Measurements from ENCODE around the gene JMJD1C. TPM values are rescaled to one million over a fixed set of nuclear protein-coding genes. Genes with fewer than 3 reads are reported as not detected.

Gene JMJD1C
- total RNA-seq, 1 donor from 2014 or later, result 65.0 TPM

- intact Hi-C loops (cut with DNase I), result no loop called here
These were observed 243.8 kb downstream of the JMJD1C start for GRCh38 chr10:63221950-63222349.

GRCh38 chr10:63219749-63220148 lies 246.0 kb downstream of the JMJD1C start:
- no peak overlapping the region for H3K27ac ChIP-seq
- no peaks in the 10 kb centered on the region for H3K9me3 ChIP-seq
- H3K4me3 ChIP-seq, result no peak overlapping the region
- H3K4me1 ChIP-seq, result no peaks in the 10 kb centered on the region
- intact Hi-C loops (cut with DNase I), result loop anchor here (5.0 kb wide), 4 partner anchors 48 to 503 kb away; partner anchors contain the start of gene JMJD1C
- H3K27me3 ChIP-seq, result no peaks in the 10 kb centered on the region
- peaks cover 0 to 6% of the 10 kb centered on the region in 2 donors for H3K36me3 ChIP-seq
- no peak for TF ChIP-seq CTCF (IDR thresholded peaks at IDR 0.05)
- DNase-seq (ENCODE audit: low spot score in 2 of 2), result no peak

More at GRCh38 chr10:63221950-63222349, 243.8 kb downstream of the JMJD1C start:
- Histone ChIP-seq H3K27me3 (no peaks in the 10 kb centered on the region), H3K4me1 (no peaks in the 10 kb centered on the region), H3K36me3 (no peaks in the 10 kb centered on the region), H3K27ac (no peak overlapping the region), H3K4me3 (no peak overlapping the region), H3K9me3 (no peaks in the 10 kb centered on the region)
- DNase-seq (ENCODE audit: low spot score in 2 of 2), result no peak
- no peak for TF ChIP-seq CTCF (IDR thresholded peaks at IDR 0.05)

- DNase-seq (ENCODE audit: low spot score in 2 of 2), result no peak
- no peaks in the 10 kb centered on the region for H3K9me3 ChIP-seq
- no peak overlapping the region for H3K27ac ChIP-seq
- intact Hi-C loops (cut with DNase I), result loop anchor here (5.0 kb wide), 4 partner anchors 50 to 505 kb away; partner anchors contain the start of gene JMJD1C
- no peak overlapping the region for H3K4me3 ChIP-seq
- TF ChIP-seq CTCF (IDR thresholded peaks at IDR 0.05), result peak; percentile 49 to 70 (median 56)
- H3K4me1 ChIP-seq, result no peaks in the 10 kb centered on the region
- H3K27me3 ChIP-seq, result no peaks in the 10 kb centered on the region
- peaks cover 4 to 18% of the 10 kb centered on the region in 2 donors for H3K36me3 ChIP-seq
These were observed 248.6 kb downstream of the JMJD1C start for GRCh38 chr10:63217120-63217605.

GRCh38 chr10:63214571-63214970 lies 251.2 kb downstream of the JMJD1C start:
- intact Hi-C loops (cut with DNase I), result no loop called here
- DNase-seq (ENCODE audit: low spot score in 2 of 2), result no peak
- no peak overlapping the region for H3K4me3 ChIP-seq
- peaks cover 4 to 18% of the 10 kb centered on the region in 2 donors for H3K36me3 ChIP-seq
- H3K4me1 ChIP-seq, result no peaks in the 10 kb centered on the region
- no peaks in the 10 kb centered on the region for H3K9me3 ChIP-seq
- H3K27ac ChIP-seq, result peak overlapping the region in 1 of 2 donors; percentile 38
- H3K27me3 ChIP-seq, result no peaks in the 10 kb centered on the region
- no peak for TF ChIP-seq CTCF (IDR thresholded peaks at IDR 0.05)

DNA sequence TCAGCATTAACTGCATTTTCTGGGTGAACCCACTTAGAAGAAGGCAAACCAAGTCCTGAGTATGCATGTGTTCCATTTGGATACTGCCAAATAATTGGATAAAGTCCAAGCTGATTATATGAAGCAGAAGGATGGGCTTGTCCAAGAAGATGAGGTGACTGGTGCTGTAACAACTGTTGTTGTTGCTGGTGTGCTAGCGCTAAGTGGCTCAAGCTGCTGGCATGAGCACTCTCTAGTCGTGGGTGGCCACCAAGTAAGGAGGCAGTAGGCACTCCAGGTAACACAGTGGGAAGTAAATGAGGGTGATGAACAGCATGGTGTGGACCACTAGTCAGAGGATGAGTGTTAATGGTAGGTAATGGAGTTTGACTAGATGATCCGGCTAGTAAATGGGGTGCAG lies 252.3 kb downstream of the JMJD1C start:
- Histone ChIP-seq H3K27me3 (no peaks in the 10 kb centered on the region), H3K4me1 (peaks cover 0 to 5% of the 10 kb centered on the region in 2 donors), H3K27ac (no peak overlapping the region), H3K4me3 (no peak overlapping the region), H3K36me3 (peaks cover 5 to 18% of the 10 kb centered on the region in 2 donors), H3K9me3 (no peaks in the 10 kb centered on the region)
- no peak for TF ChIP-seq CTCF (IDR thresholded peaks at IDR 0.05)
- intact Hi-C loops (cut with DNase I), result no loop called here
- DNase-seq (ENCODE audit: low spot score in 2 of 2), result no peak

All from ascending aorta (tissue), 2 donors.